K562 (cell line): ENCODE data around the gene OR4D9.

Experiments
- HDAC1 ChIP-seq, 2 experiments: fragments of 450-650 bp; IDR thresholded peaks; 2 replicates each; pipeline ENCODE4 v1.6.1; 2016 to 2017; ENCODE audit warnings: inconsistent platforms in 1 of 2, mild to moderate bottlenecking in 1 of 2, moderate library complexity in 1 of 2
- MYBL2 ChIP-seq, 2 experiments: fragments of 450-650 bp in 1 of 2; sonication (generic) in 1 of 2; formaldehyde crosslinking in 1 of 2; IDR thresholded peaks; 2 replicates each; pipeline versions ENCODE4 v1.6.1 to v1.8.1; 2017 to 2022; ENCODE audit warnings: borderline replicate concordance in 1 of 2, inconsistent platforms in 1 of 2, low read depth in 1 of 2, mild to moderate bottlenecking in 1 of 2, missing genetic modification reagents in 1 of 2, moderate library complexity in 1 of 2
- SIX5 ChIP-seq, 2 experiments: IDR thresholded peaks; 2 replicates each; pipeline ENCODE4 v1.6.1; 2011; ENCODE audit warnings: low read length in 2 of 2, borderline replicate concordance in 1 of 2, low read depth in 1 of 2, mild to moderate bottlenecking in 1 of 2, moderate library complexity in 1 of 2; ENCODE audit not compliant: insufficient read depth in 1 of 2
- ZNF239 ChIP-seq: fragments of 250-450 bp; sonication (Bioruptor Pico); IDR thresholded peaks from 2 replicates; pipeline ENCODE4 v1.4.0; 2020; ENCODE audit warnings: mild to moderate bottlenecking

- no peak for TF ChIP-seq SIX5 (IDR thresholded peaks at IDR 0.05; ENCODE audit: borderline replicate concordance in 1 of 2, insufficient read depth in 1 of 2, low read depth in 1 of 2, low read length in 2 of 2)
- no peak for TF ChIP-seq MYBL2 (IDR thresholded peaks at IDR 0.05; ENCODE audit: low read depth)
- no peak for TF ChIP-seq MYBL2 (CRISPR knock-in tag; IDR thresholded peaks at IDR 0.05; ENCODE audit: borderline replicate concordance)
- TF ChIP-seq HDAC1 (IDR thresholded peaks at IDR 0.05), result no peak
- TF ChIP-seq ZNF239 (CRISPR knock-in tag), result no peak
These were observed 31.0 kb upstream of the OR4D9 start for GRCh38 chr11:59480359-59480758.
